Heart left ventricle (tissue), 16 donors: ENCODE data around the gene NOX5. TPM values are rescaled to one million over a fixed set of nuclear protein-coding genes. Genes with fewer than 3 reads are reported as not detected.
A peak's percentile ranks its signal among the peaks of the same experiment; 100 is the strongest.

Experiments used
- ATAC-seq, 4 donors: fragments of 200-7000 bp; cut with Tn5 transposase; one replicate each; pipeline ENCODE4 v1.9.1; 2020 to 2022; ENCODE audit warnings: moderate library complexity in 4 of 4, mild to moderate bottlenecking in 3 of 4, moderate number of reproducible peaks in 1 of 4
- DNase-seq, 5 donors: peaks; one replicate each; pipeline ENCODE4 v3.0.0-alpha.2; 2020
- H3K27ac ChIP-seq, 12 donors: fragments of 200-600 bp; sonication (generic) in 4 of 12; one replicate each; pipeline versions ENCODE4 v1.5.0 to v1.8.0; 2016 to 2022; ENCODE audit warnings: mild to moderate bottlenecking in 2 of 12
- H3K27me3 ChIP-seq, 9 donors: fragments of 200-600 bp; sonication (generic) in 2 of 9; one replicate each; pipeline versions ENCODE4 v1.5.1 to v1.8.0; 2016 to 2022; ENCODE audit warnings: mild to moderate bottlenecking in 3 of 9
- H3K36me3 ChIP-seq, 9 donors: fragments of 200-600 bp; sonication (generic) in 2 of 9; one replicate each; pipeline versions ENCODE4 v1.5.0 to v1.8.0; 2018 to 2022; ENCODE audit warnings: mild to moderate bottlenecking in 2 of 9
- H3K4me1 ChIP-seq, 12 donors: fragments of 200-600 bp; sonication (generic) in 4 of 12; one replicate each; pipeline versions ENCODE4 v1.5.0 to v1.8.0; 2016 to 2022; ENCODE audit warnings: mild to moderate bottlenecking in 3 of 12
- H3K4me3 ChIP-seq, 12 donors: fragments of 200-600 bp; sonication (generic) in 4 of 12; one replicate each; pipeline versions ENCODE4 v1.5.0 to v1.8.0; 2017 to 2022; ENCODE audit warnings: mild to moderate bottlenecking in 9 of 12, moderate library complexity in 4 of 12
- H3K9me3 ChIP-seq, 12 donors: fragments of 200-600 bp; sonication (generic) in 4 of 12; one replicate each; pipeline versions ENCODE4 v1.5.0 to v1.8.0; 2016 to 2022; ENCODE audit warnings: mild to moderate bottlenecking in 1 of 12
- POLR2A ChIP-seq, 2 donors: fragments of 450-650 bp; IDR thresholded peaks; one replicate each; pipeline ENCODE4 v1.6.1; 2017; ENCODE audit warnings: antibody characterized with exemption in 2 of 2, mild to moderate bottlenecking in 2 of 2, moderate library complexity in 2 of 2
- WGBS, 4 donors: extraction: QIAGEN DNeasy Blood & Tissue Kit in 2 of 4; methylation state at CpG; one replicate each; pipeline versions ENCODE4 v1.1.5 to v1.1.7; 2013 to 2018; 5-methylcytosine and 5-hydroxymethylcytosine counted together
- intact Hi-C, 10 donors: fragments of 100-400 bp; cut with DNase I; formaldehyde crosslinking; loops; one replicate each; pipeline versions ENCODE4 v1.11.1 to v1.14.2; 2022
- polyA plus RNA-seq, 2 donors: library from polyadenylated mRNA; stranded (reverse); fragments of 200-250 nt; gene quantifications; one replicate each; pipeline ENCODE4 v1.2.3, GENCODE V29; 2013
- total RNA-seq, 9 donors: library from RNA; depleted of rRNA in 2 of 9; stranded (reverse); fragments of >200 nt in 2 of 9; fragmentation: NEBNext Ultra II Directional in 3 of 9; extraction: Animal tissue kit (Norgen Biotek cat#: 25700) in 3 of 9; gene quantifications; one replicate each; pipeline versions ENCODE4 v1.1.0 to v1.2.4, GENCODE V29; 2016 to 2023
- TF ChIP-seq, protein P1 (sequence below), 12 donors: fragments of 200-600 bp; sonication (generic) in 4 of 12; IDR thresholded peaks; one replicate each; pipeline versions ENCODE4 v1.5.0 to v1.8.0; 2018 to 2022; ENCODE audit warnings: antibody characterized with exemption in 12 of 12, mild to moderate bottlenecking in 5 of 12
- donor health status: ischemic (EF 13 %, LVEDD 7.1; RV severe dilation, severe dysfunction).
- donor health status: healthy with polysubstance abuse.
- donor health status: DM: no; HTN: yes; CAD: no.
- donor health status: DM: no; HTN: no; CAD: no.
- donor health status: ischemic (EF 25% LVEDD 6.9; RV normal size, moderate dysfunction).
- donor health status: ischemic (EF 25% LVEDD 5.7; RV mildly dilated, moderate dysfunction).
- donor health status: healthy.
- donor health status: DM: yes; HTN: yes; CAD: no.
- donor health status: ischemic (EF 35%, LVEDD 5.7; RV mildly dilated, moderate dysfunction).
- donor health status: nonischemic (EF 11% LVEDD 7.7; RV severe dilation, severe dysfunction).
- donor health status: DM: yes; HTN: yes; CAD: no.
- donor health status: PGD.
- donor health status: ischemic (EF 29% LVEDD 5.4; RV normal size, mild dysfunction).
- donor health status: nonischemic (EF 23%, LVEDD 6.1; RV moderate dilation, normal function).

Gene NOX5
- total and polyA plus RNA-seq, 11 donors, result 0.02 to 0.29 (median 0.04) TPM; not detected in 6

DNA sequence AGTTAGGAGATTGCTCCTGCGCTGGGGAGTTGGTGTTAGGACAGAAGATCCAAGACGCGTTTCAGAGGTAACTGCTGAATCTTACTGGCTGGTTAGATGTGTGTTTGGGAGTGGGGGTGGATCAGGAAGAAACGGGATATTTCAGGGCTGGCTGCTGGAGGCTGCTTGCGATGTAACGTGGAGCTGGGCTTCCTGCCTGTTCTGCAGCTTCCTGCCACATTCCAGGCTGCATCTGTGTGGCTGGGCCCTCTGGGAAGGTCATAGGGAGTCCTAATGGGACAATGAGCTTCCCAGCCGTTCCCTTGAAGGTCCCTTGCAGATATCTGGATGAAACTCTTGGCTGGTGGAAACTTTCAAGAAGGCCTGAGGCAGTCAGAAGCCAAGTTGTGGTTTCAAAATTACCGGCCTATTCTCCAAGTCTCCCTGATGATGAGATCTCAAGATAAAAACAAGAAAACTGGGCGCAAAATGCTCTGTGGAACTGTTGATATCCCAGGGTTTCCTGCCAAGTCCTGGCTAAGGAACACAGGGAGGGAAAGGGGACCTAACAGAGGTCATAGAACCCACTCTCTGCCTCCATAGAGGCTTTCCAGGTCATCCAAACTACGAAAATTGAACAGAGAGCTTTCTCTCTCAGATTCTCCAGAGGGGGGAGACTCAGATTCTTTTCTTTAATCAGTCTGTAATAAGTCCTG lies 67.0 kb downstream of the NOX5 start:
- peaks cover 0 to 45% (median 37%) of the 10 kb centered on the region in 12 donors for H3K4me1 ChIP-seq
- peak overlapping the region in 3 of 12 donors; percentile 2 to 22 (median 3) for H3K4me3 ChIP-seq
- ATAC-seq (peak; percentile 66 to 89 (median 86)), DNase-seq (peak; percentile 78 to 87 (median 80))
- no peaks in the 10 kb centered on the region for H3K27me3 ChIP-seq
- intact Hi-C loops, result loop anchor here in 5 of 10 donors (2.0 to 5.0 kb wide), 2 partner anchors 79 to 81 kb away; partner anchors contain the start of gene GLCE (in 5 of the 5)
- TF ChIP-seq POLR2A (IDR thresholded peaks at IDR 0.05), result no peak
- TF ChIP-seq, protein P1, sequence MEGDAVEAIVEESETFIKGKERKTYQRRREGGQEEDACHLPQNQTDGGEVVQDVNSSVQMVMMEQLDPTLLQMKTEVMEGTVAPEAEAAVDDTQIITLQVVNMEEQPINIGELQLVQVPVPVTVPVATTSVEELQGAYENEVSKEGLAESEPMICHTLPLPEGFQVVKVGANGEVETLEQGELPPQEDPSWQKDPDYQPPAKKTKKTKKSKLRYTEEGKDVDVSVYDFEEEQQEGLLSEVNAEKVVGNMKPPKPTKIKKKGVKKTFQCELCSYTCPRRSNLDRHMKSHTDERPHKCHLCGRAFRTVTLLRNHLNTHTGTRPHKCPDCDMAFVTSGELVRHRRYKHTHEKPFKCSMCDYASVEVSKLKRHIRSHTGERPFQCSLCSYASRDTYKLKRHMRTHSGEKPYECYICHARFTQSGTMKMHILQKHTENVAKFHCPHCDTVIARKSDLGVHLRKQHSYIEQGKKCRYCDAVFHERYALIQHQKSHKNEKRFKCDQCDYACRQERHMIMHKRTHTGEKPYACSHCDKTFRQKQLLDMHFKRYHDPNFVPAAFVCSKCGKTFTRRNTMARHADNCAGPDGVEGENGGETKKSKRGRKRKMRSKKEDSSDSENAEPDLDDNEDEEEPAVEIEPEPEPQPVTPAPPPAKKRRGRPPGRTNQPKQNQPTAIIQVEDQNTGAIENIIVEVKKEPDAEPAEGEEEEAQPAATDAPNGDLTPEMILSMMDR (IDR thresholded peaks at IDR 0.05), result peak in 2 of 12 donors; percentile 11 to 12
- peak overlapping the region; percentile 70 to 90 (median 83) for H3K27ac ChIP-seq
- H3K9me3 ChIP-seq, result no peaks in the 10 kb centered on the region
- H3K36me3 ChIP-seq, result no peaks in the 10 kb centered on the region
- 29 to 56% (median 35%) methylated on average over 10 of the region's 10 CpGs for WGBS, 4 donors

GRCh38 chr15:69082021-69082502 lies 67.6 kb downstream of the NOX5 start:
- WGBS, 4 donors, result 37 to 57% (median 44%) methylated on average over 3 of the region's 3 CpGs
- DNase-seq (peak in 4 of 5 donors; percentile 42 to 57 (median 52)), ATAC-seq (peak; percentile 69 to 88 (median 82))
- Histone ChIP-seq H3K27me3 (no peaks in the 10 kb centered on the region), H3K9me3 (no peaks in the 10 kb centered on the region), H3K4me3 (peak overlapping the region in 1 of 12 donors; percentile 22), H3K36me3 (no peaks in the 10 kb centered on the region), H3K27ac (peak overlapping the region; percentile 70 to 90 (median 83)), H3K4me1 (peaks cover 0 to 45% (median 37%) of the 10 kb centered on the region in 12 donors)
- intact Hi-C loops, result loop anchor here in 5 of 10 donors (2.0 to 5.0 kb wide), 2 partner anchors 79 to 80 kb away; partner anchors contain the start of gene GLCE (in 5 of the 5)
- TF ChIP-seq, protein P1 (IDR thresholded peaks at IDR 0.05), result no peak
- TF ChIP-seq POLR2A (IDR thresholded peaks at IDR 0.05), result no peak

DNA sequence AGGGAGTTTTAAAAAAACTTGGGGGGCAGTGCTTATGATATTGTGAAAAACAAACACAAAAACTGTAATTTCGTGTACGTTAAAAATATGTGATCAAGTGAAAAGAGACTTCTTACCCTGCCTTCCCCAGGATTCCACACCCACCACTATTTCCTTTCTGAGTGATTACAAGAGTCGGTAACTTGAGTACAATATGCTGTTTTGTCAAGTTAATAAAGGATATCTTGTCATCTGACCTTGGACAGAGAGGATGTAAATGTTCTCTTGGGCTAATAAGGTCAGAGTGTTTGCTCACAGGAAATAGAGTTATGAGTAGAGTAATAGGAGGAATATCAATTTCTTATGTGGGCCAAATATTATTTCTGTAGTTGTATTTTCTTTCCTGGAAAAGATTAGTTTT lies 68.1 kb downstream of the NOX5 start:
- 33 to 52% (median 47%) methylated on average over 3 of the region's 3 CpGs for WGBS, 4 donors
- no peak for TF ChIP-seq POLR2A (IDR thresholded peaks at IDR 0.05)
- TF ChIP-seq, protein P1 (IDR thresholded peaks at IDR 0.05), result no peak
- Histone ChIP-seq H3K36me3 (no peaks in the 10 kb centered on the region), H3K9me3 (no peaks in the 10 kb centered on the region), H3K4me1 (peaks cover 0 to 45% (median 37%) of the 10 kb centered on the region in 12 donors), H3K27ac (peak overlapping the region; percentile 70 to 90 (median 83)), H3K27me3 (no peaks in the 10 kb centered on the region), H3K4me3 (peak overlapping the region in 1 of 12 donors; percentile 7)
- DNase-seq (no peak), ATAC-seq (peak; percentile 16 to 72 (median 59))
- intact Hi-C loops, result loop anchor here in 5 of 10 donors (2.0 to 5.0 kb wide), 2 partner anchors 78 to 80 kb away; partner anchors contain the start of gene GLCE (in 5 of the 5)
